Effector memory CD8-positive, alpha-beta T cell (primary cell): ENCODE data around the gene FRAS1.
"Not testable (repeated sequence)": the region's sequence is repeated elsewhere in the genome, so short reads cannot be mapped to it uniquely, and the experiment has no call there.

Experiments
- ATAC-seq: fragments of 150-1000 bp; cut with Tn5 transposase; replicated peaks from 2 replicates; pipeline ENCODE4 v1.10.0; 2021; ENCODE audit warnings: mild to moderate bottlenecking, moderate library complexity
- DNase-seq, 3 experiments: peaks; one replicate each; pipeline ENCODE4 v3.0.0; 2021
- H3K27ac Mint-ChIP-seq, 2 donors: one replicate each; pipeline ENCODE4 v1.8.0; 2022; ENCODE audit warnings: mild to moderate bottlenecking in 2 of 2, mixed read lengths in 2 of 2, moderate library complexity in 2 of 2
- H3K27me3 Mint-ChIP-seq, 2 donors: one replicate each; pipeline ENCODE4 v1.8.0; 2022; ENCODE audit warnings: mixed read lengths in 2 of 2
- H3K36me3 Mint-ChIP-seq: one replicate; pipeline ENCODE4 v1.8.0; 2022; ENCODE audit warnings: mild to moderate bottlenecking, moderate library complexity, mixed read lengths; ENCODE audit not compliant: insufficient read depth
- H3K4me1 Mint-ChIP-seq, 2 donors: one replicate each; pipeline ENCODE4 v1.8.0; 2022; ENCODE audit warnings: low read depth in 2 of 2, mixed read lengths in 2 of 2
- H3K4me3 Mint-ChIP-seq, 2 donors: one replicate each; pipeline ENCODE4 v1.8.0; 2022; ENCODE audit warnings: mild to moderate bottlenecking in 2 of 2, mixed read lengths in 2 of 2, moderate library complexity in 2 of 2
- H3K9me3 Mint-ChIP-seq, 2 donors: one replicate each; pipeline ENCODE4 v1.8.0; 2022; ENCODE audit warnings: mixed read lengths in 2 of 2

Gene FRAS1

DNA sequence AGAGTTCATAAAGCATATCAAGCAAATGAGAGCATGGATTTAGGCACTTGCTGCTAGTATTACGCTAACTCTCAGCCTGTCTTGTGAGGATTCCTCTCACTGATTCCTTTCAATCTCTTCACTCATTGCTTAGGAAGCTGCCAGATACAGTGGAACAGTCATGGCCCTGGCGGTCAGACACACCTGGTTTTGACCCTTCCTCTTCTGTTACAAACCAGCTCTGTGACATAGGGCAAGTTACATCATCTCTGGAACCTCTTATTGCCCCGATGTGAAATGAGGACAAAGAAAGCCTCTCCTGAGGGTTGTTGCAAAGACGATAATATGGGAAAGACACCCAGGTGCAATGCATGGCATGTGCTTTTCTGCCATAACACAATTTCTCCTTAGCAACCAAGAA, 12.2 kb downstream of the FRAS1 start:
- no peak overlapping the region for H3K4me3 Mint-ChIP-seq

DNA sequence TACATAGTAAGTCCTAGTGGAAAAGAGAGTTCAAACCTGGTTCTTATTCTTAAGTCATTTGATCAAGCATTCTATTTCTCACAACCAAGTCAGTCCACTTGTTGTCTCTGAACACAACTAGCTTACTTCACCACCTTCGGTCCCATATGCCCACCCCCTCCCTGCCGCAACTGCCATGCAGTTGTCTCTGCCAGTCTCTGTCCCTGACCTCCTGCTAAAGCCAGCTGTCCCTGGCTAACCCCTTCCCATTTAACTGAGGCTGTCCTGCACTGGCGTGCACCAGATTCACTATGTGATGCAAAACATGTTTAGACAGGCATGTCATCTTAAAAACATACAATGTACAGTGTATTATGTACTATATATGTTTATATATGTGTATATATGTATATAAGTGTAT, 12.7 kb downstream of the FRAS1 start:
- no peaks in the 10 kb centered on the region for H3K4me1 Mint-ChIP-seq
- no peaks in the 10 kb centered on the region for H3K36me3 Mint-ChIP-seq
- H3K9me3 Mint-ChIP-seq, result no peaks in the 10 kb centered on the region
- no peak for DNase-seq
- no peak for ATAC-seq
- H3K4me3 Mint-ChIP-seq, result no peak overlapping the region
- H3K27ac Mint-ChIP-seq, result no peak overlapping the region
- H3K27me3 Mint-ChIP-seq, result peaks cover 14 to 57% of the 10 kb centered on the region in 2 donors

More for the DNA sequence above, 12.2 kb downstream of the FRAS1 start:
- H3K4me1 Mint-ChIP-seq, result no peaks in the 10 kb centered on the region
- peaks cover 8 to 51% of the 10 kb centered on the region in 2 donors for H3K27me3 Mint-ChIP-seq
- no peaks in the 10 kb centered on the region for H3K9me3 Mint-ChIP-seq
- DNase-seq, result no peak
- no peak overlapping the region for H3K27ac Mint-ChIP-seq
- ATAC-seq, result no peak
- H3K36me3 Mint-ChIP-seq, result no peaks in the 10 kb centered on the region

- Mint-ChIP-seq H3K27me3 (peaks cover 23 to 66% of the 10 kb centered on the region in 2 donors), H3K4me3 (no peak overlapping the region), H3K36me3 (no peaks in the 10 kb centered on the region), H3K4me1 (no peaks in the 10 kb centered on the region), H3K27ac (no peak overlapping the region), H3K9me3 (no peaks in the 10 kb centered on the region)
- DNase-seq (no peak), ATAC-seq (no peak)
These were observed 13.7 kb downstream of the FRAS1 start for GRCh38 chr4:78070731-78071282.

DNA sequence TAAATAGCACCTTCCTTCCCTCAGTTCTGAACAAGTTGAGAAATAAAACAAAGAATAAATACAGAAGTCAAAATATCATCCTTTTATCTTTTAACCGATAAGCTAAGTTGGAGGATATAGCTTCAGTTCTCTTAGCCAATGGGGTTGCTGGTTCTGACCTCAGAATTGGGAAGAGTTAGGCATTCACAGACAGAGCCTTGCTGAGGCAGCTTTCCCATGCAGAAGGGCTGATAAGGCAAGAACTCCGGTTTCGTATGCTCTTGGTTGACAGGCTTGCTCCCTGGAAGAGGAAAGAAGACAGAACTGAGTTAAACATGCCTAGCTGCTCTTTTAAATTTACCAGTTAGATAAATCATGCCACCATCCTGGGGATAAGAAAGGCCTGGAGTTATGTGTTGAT, 17.6 kb downstream of the FRAS1 start:
- H3K4me3 Mint-ChIP-seq, result no peak overlapping the region
- no peaks in the 10 kb centered on the region for H3K9me3 Mint-ChIP-seq
- H3K27ac Mint-ChIP-seq, result no peak overlapping the region
- no peaks in the 10 kb centered on the region for H3K4me1 Mint-ChIP-seq
- H3K27me3 Mint-ChIP-seq, result peaks cover 28 to 57% of the 10 kb centered on the region in 2 donors
- DNase-seq (no peak), ATAC-seq (no peak)
- no peaks in the 10 kb centered on the region for H3K36me3 Mint-ChIP-seq

DNA sequence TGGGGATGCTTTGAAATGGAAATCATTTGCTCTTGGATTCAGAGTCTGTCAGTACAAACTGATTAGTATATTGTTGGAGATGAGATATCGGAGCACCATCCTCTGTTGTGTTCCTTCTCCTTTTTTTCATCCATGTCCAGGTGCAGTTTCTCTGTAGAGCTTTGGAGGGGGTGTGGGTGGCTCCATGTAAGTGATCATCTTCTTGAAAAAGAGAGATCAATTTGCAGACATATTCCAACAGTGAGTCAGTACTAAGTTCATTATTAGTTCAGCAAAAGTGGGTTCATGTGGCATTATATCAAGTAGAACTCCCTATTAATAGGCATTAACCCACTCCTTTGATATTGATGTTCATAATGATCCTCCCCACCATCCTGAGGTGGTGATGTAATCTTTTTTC, 18.9 kb downstream of the FRAS1 start:
- Mint-ChIP-seq H3K4me3 (no peak overlapping the region), H3K27me3 (peaks cover 22 to 47% of the 10 kb centered on the region in 2 donors), H3K36me3 (no peaks in the 10 kb centered on the region), H3K9me3 (no peaks in the 10 kb centered on the region), H3K4me1 (no peaks in the 10 kb centered on the region), H3K27ac (no peak overlapping the region)
- ATAC-seq (no peak), DNase-seq (no peak)

GRCh38 chr4:78078101-78078500, 21.0 kb downstream of the FRAS1 start:
- no peak overlapping the region for H3K4me3 Mint-ChIP-seq
- H3K36me3 Mint-ChIP-seq, result no peaks in the 10 kb centered on the region

DNA sequence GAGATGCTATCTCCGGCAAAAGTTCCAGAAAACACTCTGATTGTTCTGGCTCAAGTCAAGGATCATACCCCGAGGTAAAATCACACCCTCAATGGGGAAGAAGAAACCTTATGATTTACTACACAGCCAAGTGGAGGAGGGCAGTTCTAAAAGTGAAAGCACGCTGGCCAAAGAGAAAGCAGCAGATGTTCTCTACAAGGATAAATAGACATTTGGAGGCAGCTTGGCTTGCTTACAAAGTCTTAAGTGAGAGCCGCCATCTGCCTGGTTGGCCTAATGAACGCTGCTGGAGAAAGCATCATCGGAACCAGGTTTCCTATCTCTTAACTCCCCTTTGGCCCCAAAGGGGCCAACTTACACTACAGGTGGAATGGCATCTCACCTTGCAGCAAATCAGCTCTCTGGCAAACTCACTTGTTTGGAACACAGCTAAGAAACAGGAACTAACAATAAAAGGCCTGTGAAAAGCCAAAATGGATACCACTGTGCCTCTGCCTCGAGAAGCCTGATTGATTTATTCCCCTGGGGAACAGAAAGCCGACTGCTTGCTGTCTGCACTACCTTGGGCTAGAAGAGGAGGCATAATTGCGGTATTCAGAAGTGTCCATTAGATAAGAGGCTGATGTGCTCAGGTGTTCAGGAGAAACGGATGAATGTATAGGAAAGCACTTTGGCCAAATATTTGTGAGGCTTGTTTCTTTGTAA, 22.8 kb downstream of the FRAS1 start:
- H3K27me3 Mint-ChIP-seq, result peaks cover 14 to 30% of the 10 kb centered on the region in 2 donors
- H3K9me3 Mint-ChIP-seq, result no peaks in the 10 kb centered on the region
- no peak for ATAC-seq
- DNase-seq, result no peak
- H3K4me3 Mint-ChIP-seq, result no peak overlapping the region
- H3K4me1 Mint-ChIP-seq, result no peaks in the 10 kb centered on the region
- H3K36me3 Mint-ChIP-seq, result no peaks in the 10 kb centered on the region
- H3K27ac Mint-ChIP-seq, result no peak overlapping the region

More at GRCh38 chr4:78078101-78078500, 21.0 kb downstream of the FRAS1 start:
- no peak for ATAC-seq
- Mint-ChIP-seq H3K27me3 (peaks cover 22 to 37% of the 10 kb centered on the region in 2 donors), H3K4me1 (no peaks in the 10 kb centered on the region), H3K9me3 (no peaks in the 10 kb centered on the region), H3K27ac (no peak overlapping the region)
- DNase-seq, result no peak

DNA sequence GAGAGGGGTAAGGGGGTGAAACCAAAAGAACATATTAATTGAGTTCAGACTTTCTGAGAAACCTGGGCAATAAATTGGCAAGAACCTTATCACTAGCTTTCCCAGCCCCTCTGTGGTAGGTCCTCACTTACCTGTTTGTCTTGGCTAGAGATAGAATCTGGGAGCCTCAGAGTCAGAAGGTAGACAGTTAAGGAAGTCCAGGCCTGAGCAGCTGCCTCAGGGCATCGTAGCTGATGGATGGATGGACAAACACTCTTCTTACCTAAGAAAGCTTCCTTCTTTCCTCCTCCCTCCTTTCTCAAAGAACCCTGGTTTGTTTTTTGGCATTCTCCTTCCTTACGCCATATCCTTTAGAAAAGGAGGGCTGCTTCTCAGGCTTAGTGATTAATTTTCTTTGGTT, 24.4 kb downstream of the FRAS1 start:
- no peak for ATAC-seq
- Mint-ChIP-seq H3K4me1 (no peaks in the 10 kb centered on the region), H3K27ac (no peak overlapping the region)

DNA sequence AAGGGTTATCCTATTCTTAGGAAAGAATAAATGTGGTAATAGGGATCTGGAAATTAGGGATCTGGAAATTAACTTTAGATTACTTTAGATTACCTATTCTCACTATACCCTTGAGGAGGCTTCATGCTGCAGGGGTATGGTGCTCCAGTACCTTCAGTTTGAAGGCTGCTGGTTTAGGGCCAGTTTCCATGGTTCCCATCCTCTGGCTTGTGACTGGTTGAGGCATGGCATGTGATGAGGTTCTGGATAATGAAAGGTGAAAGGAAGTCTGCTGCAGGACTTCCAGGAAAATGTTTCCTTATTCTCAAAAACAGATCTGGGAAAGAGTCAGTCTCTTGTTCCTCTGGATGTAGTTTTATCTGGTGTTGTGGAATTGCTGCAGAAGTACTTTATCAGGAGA, 25.9 kb downstream of the FRAS1 start:
- DNase-seq (no peak), ATAC-seq (no peak)
- Mint-ChIP-seq H3K36me3 (no peaks in the 10 kb centered on the region), H3K27me3 (peaks cover 12 to 19% of the 10 kb centered on the region in 2 donors), H3K4me3 (no peak overlapping the region), H3K4me1 (no peaks in the 10 kb centered on the region), H3K9me3 (no peaks in the 10 kb centered on the region), H3K27ac (no peak overlapping the region)

More for the DNA sequence above, 24.4 kb downstream of the FRAS1 start:
- no peak for DNase-seq
- Mint-ChIP-seq H3K4me3 (no peak overlapping the region), H3K9me3 (no peaks in the 10 kb centered on the region), H3K36me3 (no peaks in the 10 kb centered on the region), H3K27me3 (peaks cover 7 to 28% of the 10 kb centered on the region in 2 donors)

- H3K4me1 Mint-ChIP-seq, result no peaks in the 10 kb centered on the region
These were observed 34.4 kb downstream of the FRAS1 start for GRCh38 chr4:78091534-78091933.

GRCh38 chr4:78092350-78092749, 35.2 kb downstream of the FRAS1 start:
- H3K27ac Mint-ChIP-seq, H3K9me3 Mint-ChIP-seq, DNase-seq, H3K4me1 Mint-ChIP-seq, H3K4me3 Mint-ChIP-seq, ATAC-seq, H3K36me3 Mint-ChIP-seq: not testable (repeated sequence)
- peaks cover 6 to 18% of the 10 kb centered on the region in 2 donors for H3K27me3 Mint-ChIP-seq

More at GRCh38 chr4:78091534-78091933, 34.4 kb downstream of the FRAS1 start:
- no peak overlapping the region for H3K4me3 Mint-ChIP-seq
- ATAC-seq, result no peak
- H3K27ac Mint-ChIP-seq, result no peak overlapping the region
- H3K27me3 Mint-ChIP-seq, result peaks cover 10 to 19% of the 10 kb centered on the region in 2 donors
- DNase-seq, result no peak
- no peaks in the 10 kb centered on the region for H3K9me3 Mint-ChIP-seq
- no peaks in the 10 kb centered on the region for H3K36me3 Mint-ChIP-seq

- Mint-ChIP-seq H3K4me1 (no peaks in the 10 kb centered on the region), H3K27me3 (peaks cover 6 to 18% of the 10 kb centered on the region in 2 donors), H3K4me3 (no peak overlapping the region), H3K9me3 (no peaks in the 10 kb centered on the region), H3K27ac (no peak overlapping the region), H3K36me3 (no peaks in the 10 kb centered on the region)
- ATAC-seq, result no peak
- DNase-seq, result no peak
These were observed 35.7 kb downstream of the FRAS1 start for GRCh38 chr4:78092850-78093249.

DNA sequence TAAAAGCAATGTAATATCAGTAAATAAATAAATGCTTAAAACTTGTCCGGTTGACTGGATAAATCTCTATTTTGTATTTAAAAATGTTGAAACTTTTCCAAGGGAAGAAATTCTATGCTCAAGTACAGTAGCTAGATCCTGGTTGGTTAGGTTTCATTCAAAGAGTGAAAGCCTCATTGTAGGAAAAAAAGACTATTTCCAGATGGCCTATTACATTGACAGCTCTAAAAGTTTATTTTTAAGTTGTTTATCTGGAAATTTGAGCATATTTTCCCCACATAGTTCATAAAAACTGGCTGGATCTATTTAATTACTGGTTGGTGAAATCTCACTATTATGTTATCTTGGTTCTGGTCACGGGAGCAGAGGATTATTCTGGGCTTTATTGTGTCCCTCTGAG, 38.0 kb downstream of the FRAS1 start:
- ATAC-seq (no peak), DNase-seq (no peak)
- Mint-ChIP-seq H3K4me1 (no peaks in the 10 kb centered on the region), H3K36me3 (no peaks in the 10 kb centered on the region), H3K27me3 (peaks cover 11 to 18% of the 10 kb centered on the region in 2 donors), H3K4me3 (no peak overlapping the region), H3K27ac (no peak overlapping the region), H3K9me3 (no peaks in the 10 kb centered on the region)

DNA sequence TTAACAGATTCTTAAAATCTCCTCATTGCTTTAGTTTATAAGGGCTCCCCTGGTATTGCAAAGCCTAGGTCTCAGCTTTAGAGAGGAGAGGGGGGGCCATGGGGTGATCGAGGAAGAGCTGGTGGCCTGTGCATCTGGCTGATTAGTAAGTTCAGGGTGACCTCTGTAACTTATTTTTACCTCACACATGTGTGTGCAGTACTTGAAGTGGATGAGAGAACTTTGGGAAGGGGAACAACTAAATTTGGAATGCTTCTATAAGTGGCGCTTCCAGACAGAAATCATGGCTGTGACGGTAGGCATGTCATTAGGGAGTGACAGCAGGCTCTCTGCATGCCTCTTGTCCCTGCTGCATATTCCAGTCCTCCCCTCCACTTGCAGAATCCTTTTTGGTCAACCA, 41.9 kb downstream of the FRAS1 start:
- H3K4me1 Mint-ChIP-seq, result no peaks in the 10 kb centered on the region
- no peaks in the 10 kb centered on the region for H3K9me3 Mint-ChIP-seq
- H3K27ac Mint-ChIP-seq, result no peak overlapping the region
- DNase-seq (no peak), ATAC-seq (no peak)
- no peak overlapping the region for H3K4me3 Mint-ChIP-seq
- peaks cover 5 to 18% of the 10 kb centered on the region in 2 donors for H3K27me3 Mint-ChIP-seq
- no peaks in the 10 kb centered on the region for H3K36me3 Mint-ChIP-seq
